IMR-90 (cell line): ENCODE data around the gene PTGES2. TPM values are rescaled to one million over a fixed set of nuclear protein-coding genes. Genes with fewer than 3 reads are reported as not detected.

ENCODE experiments used
- ATAC-seq: fragments of 200-7000 bp; cut with Tn5 transposase; 2 replicates; pipeline ENCODE4 v1.9.1; 2020; ENCODE audit warnings: low read depth, mild to moderate bottlenecking, moderate library complexity
- BruUV-seq: library from RNA; stranded (reverse); fragments of 400-500 nt; replicated peaks from 2 replicates; lab custom pipeline; 2021; lab: Mats Ljungman, UMichigan
- CTCF ChIA-PET: fragments of 300-600 bp; formaldehyde crosslinking; extraction: SDS; loops from one replicate; lab custom pipeline; 2021; ENCODE audit warnings: antibody characterized with exemption; lab: Yijun Ruan, JAX
- POLR2A ChIA-PET: fragments of 300-600 bp; sonication (Branson Sonifier 250); formaldehyde crosslinking; loops from one replicate; lab custom pipeline; 2022; ENCODE audit warnings: antibody characterized with exemption; ENCODE audit not compliant: unreplicated experiment; lab: Charles Lee
- DNase-seq: peaks from one replicate; pipeline ENCODE4 v3.0.0; 2013
- H2AFZ ChIP-seq: replicated peaks from 2 replicates; pipeline ENCODE3; 2013; ENCODE audit warnings: low read length, mild to moderate bottlenecking; ENCODE audit not compliant: poor library complexity
- H2AK5ac ChIP-seq: 2 replicates; pipeline ENCODE4 v1.6.1; 2013; ENCODE audit warnings: low read depth, low read length, inconsistent platforms
- H2AK9ac ChIP-seq: replicated peaks from 2 replicates; pipeline ENCODE3; 2013; ENCODE audit warnings: mild to moderate bottlenecking, low read depth, low read length, moderate library complexity; ENCODE audit not compliant: poor library complexity
- H2BK120ac ChIP-seq: 2 replicates; pipeline ENCODE4 v1.6.1; 2013; ENCODE audit warnings: low read depth, low read length, inconsistent platforms
- H2BK15ac ChIP-seq: 3 replicates; pipeline ENCODE4 v1.6.1; 2013; ENCODE audit warnings: low read depth, low read length, inconsistent platforms
- H2BK20ac ChIP-seq: 2 replicates; pipeline ENCODE4 v1.6.1; 2013; ENCODE audit warnings: low read depth, mild to moderate bottlenecking, inconsistent platforms, low read length, moderate library complexity
- H2BK5ac ChIP-seq: 2 replicates; pipeline ENCODE4 v1.6.1; 2013; ENCODE audit warnings: mild to moderate bottlenecking, low read depth, low read length, inconsistent platforms; ENCODE audit not compliant: poor library complexity, severe bottlenecking
- H3K14ac ChIP-seq: replicated peaks from 2 replicates; pipeline ENCODE4 v1.6.1; 2013; ENCODE audit warnings: low read depth, low read length, inconsistent platforms
- H3K18ac ChIP-seq: 2 replicates; pipeline ENCODE4 v1.6.1; 2013; ENCODE audit warnings: low read depth, low read length, control low read depth
- H3K23ac ChIP-seq: 2 replicates; pipeline ENCODE4 v1.6.1; 2013; ENCODE audit warnings: low read depth, low read length, inconsistent platforms
- H3K27ac ChIP-seq: 2 replicates; pipeline ENCODE4 v1.5.1; 2013; ENCODE audit warnings: mild to moderate bottlenecking, control low read depth, low read length; ENCODE audit not compliant: insufficient read depth
- H3K27me3 ChIP-seq: 2 replicates; pipeline ENCODE4 v1.6.1; 2013; ENCODE audit warnings: low read length; ENCODE audit not compliant: control insufficient read depth, insufficient read depth
- H3K36me3 ChIP-seq: 2 replicates; pipeline ENCODE4 v1.6.1; 2013; ENCODE audit warnings: low read length, mixed read lengths; ENCODE audit not compliant: control insufficient read depth, insufficient read depth
- H3K4ac ChIP-seq: 2 replicates; pipeline ENCODE4 v1.6.1; 2013; ENCODE audit warnings: low read depth, low read length, inconsistent platforms
- H3K4me1 ChIP-seq: 2 replicates; pipeline ENCODE4 v1.6.1; 2013; ENCODE audit warnings: low read length, mixed read lengths; ENCODE audit not compliant: control insufficient read depth, insufficient read depth
- H3K4me2 ChIP-seq: 2 replicates; pipeline ENCODE4 v1.6.1; 2013; ENCODE audit warnings: low read depth, mild to moderate bottlenecking, control low read depth, low read length, moderate library complexity
- H3K4me3 ChIP-seq: 2 replicates; pipeline ENCODE4 v1.5.1; 2013; ENCODE audit warnings: low read depth, mild to moderate bottlenecking, control low read depth, low read length, moderate library complexity; ENCODE audit not compliant: insufficient read depth
- H3K56ac ChIP-seq: 2 replicates; pipeline ENCODE4 v1.6.1; 2013; ENCODE audit warnings: low read length, inconsistent platforms; ENCODE audit not compliant: insufficient read depth; ENCODE audit errors: extremely low read depth
- H3K79me1 ChIP-seq, 2 experiments: 2 replicates each; pipeline ENCODE4 v1.6.1; 2013; ENCODE audit warnings: low read length in 2 of 2, inconsistent platforms in 1 of 2, low read depth in 1 of 2
- H3K9ac ChIP-seq: 2 replicates; pipeline ENCODE4 v1.6.1; 2013; ENCODE audit warnings: low read depth, low read length, control low read depth
- H3K9me1 ChIP-seq: 2 replicates; pipeline ENCODE4 v1.6.1; 2013; ENCODE audit warnings: low read length, inconsistent platforms; ENCODE audit not compliant: insufficient read depth
- H3K9me3 ChIP-seq: 2 replicates; pipeline ENCODE4 v1.6.1; 2013; ENCODE audit warnings: low read length; ENCODE audit not compliant: control insufficient read depth, insufficient read depth
- H4K20me1 ChIP-seq: 2 replicates; pipeline ENCODE4 v1.6.1; 2013; ENCODE audit warnings: low read length, inconsistent platforms; ENCODE audit not compliant: insufficient read depth
- H4K5ac ChIP-seq: 2 replicates; pipeline ENCODE4 v1.6.1; 2013; ENCODE audit warnings: mild to moderate bottlenecking, low read depth, low read length, control low read depth
- H4K8ac ChIP-seq, 2 experiments: 2 replicates each; pipeline ENCODE4 v1.6.1; 2013; ENCODE audit warnings: low read depth in 2 of 2, low read length in 2 of 2, control low read depth in 1 of 2, inconsistent platforms in 1 of 2
- H4K91ac ChIP-seq: 2 replicates; pipeline ENCODE4 v1.6.1; 2013; ENCODE audit warnings: low read depth, low read length, inconsistent platforms; ENCODE audit not compliant: insufficient read depth
- BHLHE40 ChIP-seq: fragments of 150-350 bp; IDR thresholded peaks from 2 replicates; pipeline ENCODE4 v1.6.1; 2016; ENCODE audit warnings: mild to moderate bottlenecking, low read depth, low read length
- MAZ ChIP-seq: IDR thresholded peaks from 2 replicates; pipeline ENCODE4 v1.6.1; 2012; ENCODE audit warnings: low read depth, mild to moderate bottlenecking, low read length, improper control_type of control experiment, moderate library complexity, borderline replicate concordance
- RCOR1 ChIP-seq: IDR thresholded peaks from 2 replicates; pipeline ENCODE4 v1.6.1; 2012; ENCODE audit warnings: mild to moderate bottlenecking, low read length, improper control_type of control experiment; ENCODE audit not compliant: insufficient replicate concordance
- WGBS, 2 experiments: methylation state at CpG; one replicate each; pipeline versions ENCODE4 v1.1.5 to v1.1.7; 2013; ENCODE audit warnings: missing lambda C conversion rate in 2 of 2; ENCODE audit not compliant: insufficient read length in 1 of 2; ENCODE audit errors: extremely low coverage in 2 of 2; 5-methylcytosine and 5-hydroxymethylcytosine counted together
- dilution Hi-C: fragments of 300-500 bp; cut with HindIII; formaldehyde crosslinking; loops from one replicate; pipeline ENCODE4 v1.14.3; 2018; ENCODE audit warnings: low sequenced_read_pairs; ENCODE audit not compliant: unreplicated experiment
- in situ Hi-C: fragments of 300-500 bp; cut with MboI; formaldehyde crosslinking; loops from 3 replicates; pipeline ENCODE4 v1.14.3; 2019; ENCODE audit warnings: low sequenced_read_pairs, inconsistent platforms, mixed read lengths
- intact Hi-C: fragments of 100-400 bp; cut with micrococcal nuclease; formaldehyde crosslinking; loops from 2 replicates; pipeline ENCODE4 v1.10.0; 2022
- polyA plus RNA-seq, 3 experiments: library from polyadenylated mRNA; depleted of rRNA; stranded (reverse); fragments of >200 nt; gene quantifications; 2 replicates each; pipeline ENCODE4 v1.2.3, GENCODE V29; 2012; ENCODE audit warnings: low replicate concordance in 1 of 3
- total RNA-seq: library from RNA; depleted of rRNA; stranded (reverse); fragments of >200 nt; gene quantifications from 2 replicates; pipeline ENCODE4 v1.2.3, GENCODE V29; 2012

Gene PTGES2
- total and polyA plus RNA-seq, 2 of the 4 experiments (the other 2 are of a cell fraction) = 100 to 107 TPM

GRCh38 chr9:128116104-128117083, 11.1 kb downstream of the PTGES2 start:
- no peaks in the 10 kb centered on the region for H3K27me3 ChIP-seq
- no peak overlapping the region; the same call in 1 of the 2 replicates for H2AK5ac ChIP-seq
- H3K79me1 ChIP-seq = no peaks in the 10 kb centered on the region
- H3K9me3 ChIP-seq = no peaks in the 10 kb centered on the region
- dilution Hi-C loops = no loop called here
- intact Hi-C loops = loop anchor here (1.0 to 5.0 kb wide), 2 partner anchors 173 to 374 kb away; no protein-coding TSS in a partner anchor
- H2BK5ac ChIP-seq = no peak overlapping the region
- H3K9me1 ChIP-seq = no peaks in the 10 kb centered on the region
- H3K18ac ChIP-seq = no peak overlapping the region
- no peak overlapping the region for H2BK15ac ChIP-seq
- no peak overlapping the region for H3K4me2 ChIP-seq
- H2AK9ac ChIP-seq = no peak overlapping the region
- BruUV-seq = no TSS peak
- peaks cover 15% of the 10 kb centered on the region; the same call in 1 of the 2 replicates for H3K36me3 ChIP-seq
- no peak overlapping the region for H3K27ac ChIP-seq
- TF ChIP-seq MAZ = no peak
- no peak for TF ChIP-seq RCOR1
- no peak for TF ChIP-seq BHLHE40
- H3K4me3 ChIP-seq = no peak overlapping the region
- DNase-seq (no peak), ATAC-seq (no peak)
- H2BK20ac ChIP-seq = no peak overlapping the region
- WGBS, 2 experiments = 93% methylated on average over 6 of the region's 16 CpGs; no CpG with 5 or more reads in 1 of the 2 experiments
- H2AFZ ChIP-seq = no peak overlapping the region
- ChIA-PET CTCF (interaction anchor here (0.7 to 2.0 kb wide), 2 partner anchors 172 to 181 kb away, joined by 3 to 6 read pairs; no protein-coding TSS in a partner anchor), POLR2A (no interaction called here)
- no peaks in the 10 kb centered on the region for H4K20me1 ChIP-seq
- H3K4me1 ChIP-seq = no peaks in the 10 kb centered on the region
- no peak overlapping the region for H3K4ac ChIP-seq
- H3K23ac ChIP-seq = no peak overlapping the region
- in situ Hi-C loops = no loop called here
- no peak overlapping the region for H3K9ac ChIP-seq
- no peak overlapping the region for H4K91ac ChIP-seq
- H3K14ac ChIP-seq = no peak overlapping the region
- H4K8ac ChIP-seq = no peak overlapping the region
- no peak overlapping the region for H4K5ac ChIP-seq
- H3K56ac ChIP-seq = no peak overlapping the region
- H2BK120ac ChIP-seq = no peak overlapping the region
